Stimulated activated naive CD8-positive, alpha-beta T cell treated with anti-CD3 and anti-CD28 coated beads, Interleukin-15, Interleukin-2, amounts not matched to agents 100 U/mL and 50 U/mL, for 24 hours (primary cell): ENCODE measurements around the gene SEC11C.

Experiments used
- ATAC-seq: fragments of 150-1000 bp; cut with Tn5 transposase; one replicate; pipeline ENCODE4 v1.10.0; 2021
- DNase-seq: peaks from one replicate; pipeline ENCODE4 v3.0.0; 2021

The SEC11C gene

DNA sequence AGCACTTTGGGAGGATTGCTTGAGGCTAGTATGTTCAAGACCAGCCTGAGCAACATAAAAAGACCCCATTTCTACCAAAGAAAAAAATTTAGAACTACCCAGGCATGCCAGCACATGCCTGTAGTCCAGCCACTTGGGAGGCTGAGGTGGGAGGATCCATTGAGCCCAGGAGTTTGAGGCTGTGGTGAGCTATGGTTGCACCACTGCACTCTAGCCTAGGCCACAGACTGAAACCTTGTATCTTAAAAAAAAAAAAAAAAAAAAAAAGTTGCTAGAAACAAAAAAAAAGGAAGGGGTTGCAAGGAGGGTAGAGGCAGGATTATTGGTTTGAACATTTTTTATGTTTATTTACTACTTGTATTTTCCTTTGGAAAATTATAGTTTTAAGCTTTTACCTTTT lies 4.8 kb downstream of the SEC11C start:
- DNase-seq: no peak
- ATAC-seq: no peak

- ATAC-seq (no peak), DNase-seq (no peak)
These were observed 5.4 kb downstream of the SEC11C start for GRCh38 chr18:59145055-59145454.

- ATAC-seq: no peak
- DNase-seq: no peak
These were observed 8.5 kb downstream of the SEC11C start for GRCh38 chr18:59148192-59148591.

- no peak for DNase-seq
- ATAC-seq: peak; percentile 78
These were observed 9.3 kb downstream of the SEC11C start for GRCh38 chr18:59149007-59149406.

DNA sequence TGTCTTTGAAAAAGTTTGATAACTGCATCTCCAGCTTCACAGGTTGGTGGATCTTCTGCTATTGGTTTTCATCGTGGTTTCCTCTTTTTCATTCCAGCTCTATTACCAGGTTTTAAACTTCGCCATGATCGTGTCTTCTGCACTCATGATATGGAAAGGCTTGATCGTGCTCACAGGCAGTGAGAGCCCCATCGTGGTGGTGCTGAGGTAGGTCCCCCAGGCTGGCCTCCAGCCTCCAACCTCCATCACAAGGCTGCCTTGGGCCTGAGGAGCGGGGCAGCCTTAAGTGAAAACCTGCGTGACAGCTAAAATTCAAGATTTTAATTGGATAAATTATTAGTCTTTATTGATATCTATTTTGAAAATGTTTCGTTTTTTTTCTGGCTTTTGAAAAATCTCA lies 9.7 kb downstream of the SEC11C start:
- DNase-seq (no peak), ATAC-seq (peak; percentile 26)

DNA sequence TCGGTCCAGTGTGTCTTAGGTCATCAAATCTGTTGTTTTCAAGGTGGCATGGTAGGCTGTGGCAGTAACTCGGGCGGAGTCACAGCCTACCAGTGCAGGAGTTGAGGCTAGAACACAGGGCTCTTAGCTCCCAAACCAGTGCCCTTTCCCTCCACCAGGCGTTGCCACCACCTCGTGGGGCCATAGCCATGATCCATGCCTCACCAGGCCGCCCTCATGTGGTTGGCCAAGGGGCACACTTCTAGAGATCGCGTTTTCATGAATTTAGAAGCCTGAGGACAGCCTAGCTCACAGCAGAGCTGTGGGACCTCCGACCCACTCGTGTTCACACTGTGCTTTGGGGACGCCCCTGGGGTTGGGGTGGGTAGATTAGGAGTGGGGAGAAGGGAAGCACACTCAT lies 10.6 kb downstream of the SEC11C start:
- ATAC-seq: no peak
- DNase-seq: no peak

GRCh38 chr18:59155153-59155552 lies 15.5 kb downstream of the SEC11C start:
- ATAC-seq (no peak), DNase-seq (no peak)

GRCh38 chr18:59156316-59156715 lies 16.6 kb downstream of the SEC11C start:
- DNase-seq (no peak), ATAC-seq (no peak)

GRCh38 chr18:59159265-59159664 lies 19.6 kb downstream of the SEC11C start:
- ATAC-seq (no peak), DNase-seq (no peak)

DNA sequence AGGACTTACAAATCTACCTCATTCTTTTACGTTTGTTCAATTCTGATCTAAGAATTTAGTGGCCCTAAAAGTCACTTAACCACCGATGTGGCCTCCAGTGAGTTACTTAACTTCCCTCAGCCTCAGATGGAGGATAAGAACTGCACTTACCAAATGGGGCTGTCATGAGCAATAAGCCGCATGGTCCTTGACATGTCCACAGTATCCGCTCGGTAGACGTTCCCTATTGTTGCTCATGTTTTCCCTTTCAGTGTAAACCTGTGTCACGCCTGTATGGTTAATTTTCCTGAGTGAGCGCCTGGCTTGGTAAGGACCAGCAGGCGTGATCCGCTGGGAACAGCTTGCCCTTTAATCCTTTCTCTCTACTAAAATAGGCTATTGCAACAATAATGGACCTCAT lies 20.3 kb downstream of the SEC11C start:
- ATAC-seq (no peak), DNase-seq (no peak)

DNA sequence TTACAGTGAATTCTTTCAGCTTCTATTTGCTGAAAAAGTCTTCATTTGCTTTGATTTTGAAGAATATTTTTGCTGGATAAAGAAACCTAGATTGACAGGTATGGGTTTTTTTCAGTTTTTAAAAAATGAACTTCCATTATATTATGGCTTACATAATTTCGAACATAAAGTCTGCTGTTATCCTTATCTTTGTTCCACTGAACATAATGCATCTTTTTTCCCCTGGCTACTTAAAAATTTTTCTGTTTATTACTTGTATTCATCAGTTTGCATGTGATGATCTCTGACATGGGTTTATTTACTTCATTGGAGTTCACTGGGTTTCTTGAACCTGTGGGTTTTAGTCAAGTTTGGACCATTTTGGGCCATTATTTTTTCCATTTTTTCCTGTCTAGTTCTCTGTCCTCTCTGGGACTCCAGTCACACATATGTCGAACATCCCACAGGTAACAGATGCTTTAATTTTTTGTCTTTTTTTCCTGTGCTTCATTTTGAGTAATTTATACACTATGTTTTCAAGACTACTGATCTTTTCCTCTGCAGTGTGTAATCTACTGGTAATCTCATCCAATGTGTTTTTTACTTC lies 33.1 kb downstream of the SEC11C start:
- ATAC-seq: no peak
- no peak for DNase-seq

DNA sequence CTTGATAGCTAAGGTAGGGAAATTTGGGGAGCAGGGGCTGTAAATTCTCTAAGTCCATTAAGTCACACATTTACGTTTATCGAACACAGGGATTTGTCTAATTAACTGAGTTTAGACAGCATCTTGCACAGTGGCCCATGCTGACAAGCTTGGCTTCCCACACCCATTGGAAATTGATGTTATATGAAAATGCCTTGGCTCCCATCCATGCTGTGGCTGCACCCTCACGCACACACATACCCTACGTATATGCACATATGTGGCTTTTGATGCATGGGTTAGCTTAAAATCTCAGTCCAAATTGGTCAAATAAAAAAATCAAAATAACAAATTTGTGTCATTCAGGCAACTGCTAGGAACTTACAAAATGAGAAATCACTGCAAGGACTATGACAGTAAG lies 37.8 kb downstream of the SEC11C start:
- DNase-seq (no peak), ATAC-seq (no peak)

DNA sequence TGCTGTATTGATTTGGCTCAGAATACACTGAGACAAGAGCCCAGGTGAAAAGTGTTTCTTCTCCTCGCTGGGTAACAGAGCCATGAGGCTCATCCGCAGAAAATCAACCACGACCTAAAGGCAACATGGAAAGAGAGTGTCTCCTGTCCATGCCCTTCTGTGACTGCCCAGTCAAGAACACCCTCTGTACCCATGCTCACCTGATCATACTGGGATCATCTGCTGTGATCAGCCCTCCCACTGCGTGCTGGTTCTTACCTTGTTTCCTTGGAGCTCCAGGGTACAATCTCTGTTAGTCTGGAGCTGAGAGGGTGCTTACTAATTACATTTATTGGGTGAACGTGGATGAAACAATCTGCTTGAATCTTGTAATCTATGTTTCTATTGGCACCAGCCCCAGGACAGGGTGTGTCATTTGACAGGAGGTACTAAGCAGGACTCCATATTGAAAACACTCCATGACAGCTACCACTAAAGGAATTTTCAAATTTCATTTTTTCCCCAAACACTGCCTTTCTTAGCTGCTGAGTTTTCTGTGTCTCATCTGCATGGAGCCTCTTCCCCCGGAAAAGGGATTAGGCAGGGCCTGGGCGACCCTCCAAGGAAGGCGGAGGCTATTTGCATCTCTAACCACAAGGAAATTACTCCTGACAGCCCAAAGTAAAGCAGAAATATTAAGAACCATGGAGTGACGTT lies 40.6 kb downstream of the SEC11C start:
- ATAC-seq (no peak), DNase-seq (no peak)

DNA sequence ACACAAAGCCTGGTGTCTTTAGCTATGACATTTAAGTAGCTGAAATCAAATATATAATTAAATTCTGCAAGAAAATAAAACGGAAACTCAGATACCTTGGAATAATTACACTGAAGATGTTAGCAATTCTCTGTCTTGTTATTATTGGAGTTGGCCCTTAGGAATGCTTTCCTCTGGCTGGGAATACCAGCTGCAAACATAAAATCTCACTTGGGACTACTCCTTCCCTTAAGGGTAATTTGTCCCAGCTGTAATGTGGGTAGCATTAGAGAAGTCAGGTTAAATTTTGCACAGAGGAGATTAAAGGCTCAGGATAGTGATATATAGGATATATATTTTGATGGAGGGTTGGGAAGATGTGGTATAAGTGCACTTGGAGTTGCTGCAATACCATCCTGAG lies 43.0 kb downstream of the SEC11C start:
- no peak for ATAC-seq

GRCh38 chr18:59189008-59189407 lies 49.3 kb downstream of the SEC11C start:
- DNase-seq (no peak), ATAC-seq (no peak)

More for the DNA sequence above, 43.0 kb downstream of the SEC11C start:
- DNase-seq: no peak

DNA sequence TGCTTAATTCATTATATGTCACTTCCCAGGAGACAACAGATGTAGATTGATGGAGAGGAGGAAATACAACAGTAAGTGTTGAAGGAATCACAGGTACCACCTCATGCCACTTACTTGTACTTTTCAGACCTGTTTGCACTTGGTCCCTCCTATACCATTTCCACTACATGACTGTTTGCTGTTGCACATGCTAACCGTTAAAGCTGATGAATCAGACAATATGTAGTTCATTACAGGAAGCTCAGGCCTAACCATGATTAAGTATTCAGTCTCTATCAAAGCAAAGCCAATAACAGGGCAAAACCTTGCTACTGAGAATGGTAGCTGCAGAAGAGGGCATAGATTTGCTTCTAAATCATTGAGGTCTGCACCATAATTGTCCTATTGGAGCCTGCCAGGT lies 50.1 kb downstream of the SEC11C start:
- no peak for DNase-seq
- ATAC-seq: no peak

DNA sequence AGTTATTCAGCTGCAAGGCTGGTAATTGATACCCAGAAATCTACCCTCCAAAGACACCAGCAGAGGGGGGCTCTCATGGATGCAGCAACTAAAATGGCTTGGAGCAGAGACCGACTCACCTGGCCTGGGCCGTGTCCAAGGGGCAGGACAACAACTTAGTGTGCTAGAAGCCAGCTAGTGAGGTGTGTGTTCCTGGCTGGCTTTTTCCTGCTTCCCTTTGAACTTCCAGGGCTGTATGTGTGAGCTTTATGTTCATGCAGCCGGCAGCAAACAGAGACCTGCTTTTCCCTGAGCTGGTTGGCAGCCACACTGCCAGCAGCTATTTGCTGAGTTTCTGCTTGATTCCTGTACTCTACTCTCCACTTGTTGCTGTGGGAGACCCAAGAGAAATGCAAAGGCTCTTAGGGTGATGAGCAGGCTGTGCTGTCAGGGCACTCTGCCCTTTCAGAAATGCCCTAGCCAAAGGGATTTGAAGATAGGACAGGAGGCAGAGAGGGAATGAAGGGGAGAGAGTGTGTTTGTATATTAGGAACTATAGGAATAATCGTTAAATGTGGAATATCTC lies 56.6 kb downstream of the SEC11C start:
- DNase-seq (no peak), ATAC-seq (no peak)

DNA sequence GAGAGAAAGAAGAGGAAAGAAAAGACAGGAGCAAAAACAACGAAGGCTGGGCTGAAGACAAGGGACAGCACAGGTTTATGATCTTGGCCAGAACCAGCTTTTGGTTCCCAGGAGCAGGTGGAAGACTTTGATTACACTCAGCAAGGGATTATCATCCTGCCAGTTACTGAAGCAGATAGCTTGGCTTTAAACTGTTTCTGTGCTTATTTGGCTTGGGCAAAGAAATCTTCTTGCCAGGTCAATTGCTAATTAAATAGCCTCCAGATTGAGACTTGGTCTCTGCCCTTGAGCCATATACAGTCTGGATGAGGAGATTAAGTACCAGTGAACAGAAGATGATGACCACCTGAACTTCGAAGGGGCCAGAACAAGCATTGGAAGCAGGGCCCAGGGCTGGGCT lies 58.0 kb downstream of the SEC11C start:
- no peak for DNase-seq
- ATAC-seq: no peak

GRCh38 chr18:59198215-59198614 lies 58.5 kb downstream of the SEC11C start:
- no peak for DNase-seq
- ATAC-seq: no peak

DNA sequence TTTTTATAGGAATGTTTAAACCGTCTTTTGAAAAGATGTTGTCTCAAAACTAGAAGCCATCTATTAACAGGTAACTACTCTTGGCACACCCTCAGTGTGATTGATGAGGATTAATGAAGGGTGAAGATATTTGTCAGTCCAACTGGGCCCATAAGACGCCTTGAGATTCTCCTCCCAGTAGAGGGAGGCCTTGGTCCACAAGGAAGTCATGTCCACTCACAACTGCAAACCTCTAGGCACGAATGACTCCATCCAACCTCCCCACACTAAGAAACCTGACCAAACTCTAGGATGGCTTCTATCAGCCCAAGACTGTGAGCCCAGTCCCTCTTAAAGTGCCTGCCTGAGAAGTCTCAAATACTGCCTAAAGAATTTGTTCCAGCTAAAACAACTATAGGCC lies 61.1 kb downstream of the SEC11C start:
- DNase-seq (no peak), ATAC-seq (no peak)

DNA sequence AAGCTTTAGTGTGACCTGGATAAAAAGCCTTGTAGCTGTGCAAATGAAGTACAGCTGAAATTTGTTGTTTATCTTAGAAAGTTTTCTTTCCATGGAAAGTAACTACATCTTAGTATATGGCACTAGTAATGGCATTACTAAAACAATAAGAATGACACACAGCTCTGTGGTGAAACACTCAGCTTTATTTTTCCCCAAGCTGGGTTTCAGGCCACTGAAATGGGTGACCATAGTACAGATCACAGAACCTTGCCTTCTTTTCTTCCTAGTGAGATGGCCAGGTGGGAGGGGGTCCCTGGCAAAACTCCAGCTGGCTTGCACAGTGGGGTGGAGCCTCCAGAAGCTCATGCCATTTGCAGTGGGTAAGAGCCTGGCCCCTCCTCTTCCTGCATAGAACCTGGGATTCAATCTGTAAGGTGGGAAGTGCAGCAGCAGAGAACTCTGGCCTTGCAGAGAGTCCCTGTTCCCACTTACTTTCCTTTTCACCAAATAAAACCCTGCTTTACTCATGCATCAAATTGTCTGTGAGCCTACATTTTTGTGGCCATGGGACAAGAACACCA lies 62.7 kb downstream of the SEC11C start:
- DNase-seq (no peak), ATAC-seq (no peak)

DNA sequence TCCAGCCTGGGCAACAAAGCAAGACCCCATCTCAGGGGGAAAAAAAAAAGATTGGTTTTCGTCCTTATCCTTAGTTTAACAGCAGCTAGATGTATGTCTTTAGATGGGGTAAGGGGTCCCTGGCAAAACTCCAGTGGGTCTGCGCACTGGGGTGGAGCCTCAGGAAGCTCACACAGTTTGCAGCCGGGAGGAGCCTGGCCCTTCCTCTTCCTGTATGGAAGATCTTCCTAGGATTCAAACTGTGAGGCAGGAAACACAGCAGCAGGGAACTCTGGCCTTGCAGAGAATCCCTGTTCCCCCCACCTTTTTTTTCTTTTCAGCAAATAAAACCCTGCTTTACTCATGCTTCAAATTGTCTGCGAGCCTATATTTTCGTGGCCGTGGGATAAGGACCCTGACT lies 67.8 kb downstream of the SEC11C start:
- DNase-seq: no peak
- ATAC-seq: no peak
